Fibroblast of lung (primary cell): ENCODE measurements around the gene SUGCT. TPM values are rescaled to one million over a fixed set of nuclear protein-coding genes. Genes with fewer than 3 reads are reported as not detected.

Experiments
- DNase-seq, 2 donors: peaks; one replicate each; pipeline versions ENCODE4 v3.0.0 to v3.0.0-alpha.2; 2010; ENCODE audit warnings: low read depth in 2 of 2
- H2AFZ ChIP-seq: 2 replicates; pipeline ENCODE4 v1.5.1; 2012; ENCODE audit warnings: low read length, control low read depth, inconsistent platforms
- H3K27ac ChIP-seq: 2 replicates; pipeline ENCODE4 v1.5.1; 2011; ENCODE audit warnings: low read length, control low read depth; ENCODE audit not compliant: insufficient read depth
- H3K27me3 ChIP-seq: 2 replicates; pipeline ENCODE4 v1.5.1; 2011; ENCODE audit warnings: mild to moderate bottlenecking, low read length; ENCODE audit not compliant: control insufficient read depth, insufficient read depth
- H3K36me3 ChIP-seq: 2 replicates; pipeline ENCODE4 v1.5.1; 2011; ENCODE audit warnings: low read length; ENCODE audit not compliant: control insufficient read depth, insufficient read depth
- H3K4me1 ChIP-seq: 2 replicates; pipeline ENCODE4 v1.5.1; 2011; ENCODE audit warnings: low read length; ENCODE audit not compliant: control insufficient read depth, insufficient read depth; ENCODE audit errors: extremely low read depth
- H3K4me2 ChIP-seq: 2 replicates; pipeline ENCODE4 v1.5.1; 2011; ENCODE audit warnings: low read length, control low read depth; ENCODE audit not compliant: insufficient read depth; ENCODE audit errors: extremely low read depth
- H3K4me3 ChIP-seq, 4 experiments: fragments of 200-600 bp in 1 of 4; sonication (generic) in 1 of 4; replicated peaks in 1 of 4; 2 replicates each; pipeline ENCODE4 v1.5.1; 2011 to 2016; ENCODE audit warnings: low read length in 4 of 4, low read depth in 3 of 4, mild to moderate bottlenecking in 3 of 4, control low read depth in 2 of 4, inconsistent platforms in 1 of 4, mixed read lengths in 1 of 4; ENCODE audit not compliant: insufficient read depth in 1 of 4; ENCODE audit errors: control extremely low read depth in 1 of 4
- H3K79me2 ChIP-seq: 2 replicates; pipeline ENCODE4 v1.5.1; 2012; ENCODE audit warnings: mild to moderate bottlenecking, low read length, inconsistent platforms; ENCODE audit not compliant: control insufficient read depth, insufficient read depth
- H3K9ac ChIP-seq: 2 replicates; pipeline ENCODE4 v1.5.1; 2011; ENCODE audit warnings: mild to moderate bottlenecking, low read length, control low read depth; ENCODE audit not compliant: insufficient read depth
- H3K9me3 ChIP-seq: 2 replicates; pipeline ENCODE4 v1.5.1; 2012; ENCODE audit warnings: low read depth, low read length; ENCODE audit not compliant: control insufficient read depth, insufficient read depth
- H4K20me1 ChIP-seq: 2 replicates; pipeline ENCODE4 v1.5.1; 2011; ENCODE audit warnings: low read length; ENCODE audit not compliant: control insufficient read depth, insufficient read depth; ENCODE audit errors: extremely low read depth
- EZH2 ChIP-seq: IDR thresholded peaks from 2 replicates; pipeline ENCODE4 v1.5.1; 2012; ENCODE audit warnings: low read length, control low read depth, mild to moderate bottlenecking; ENCODE audit errors: missing control alignments
- polyA plus RNA-seq, 2 donors: library from polyadenylated mRNA; depleted of rRNA in 1 of 2; stranded (reverse) in 1 of 2; unstranded in 1 of 2; fragments of >200 nt; gene quantifications; 2 replicates each; pipeline ENCODE4 v1.2.1, GENCODE V29; 2011 to 2012; ENCODE audit warnings: missing spikeins in 1 of 2
- total RNA-seq: library from RNA; depleted of rRNA; stranded (reverse); fragments of >200 nt; gene quantifications from 2 replicates; pipeline ENCODE4 v1.2.1, GENCODE V29; 2014
- TF ChIP-seq, protein P1 (sequence below), 2 donors: IDR thresholded peaks in 1 of 2; conservative IDR thresholded peaks in 1 of 2; 1 replicate in 1 of 2; 2 replicates in 1 of 2; pipeline ENCODE4 v1.5.1; 2011 to 2012; ENCODE audit warnings: low read length in 2 of 2, control low read depth in 1 of 2, inconsistent platforms in 1 of 2, low read depth in 1 of 2, mild to moderate bottlenecking in 1 of 2

The SUGCT gene
- total and polyA plus RNA-seq, 2 donors (not counting 1 experiment from before 2014, with no cell fraction given): 8.4 to 16.5 TPM

DNA sequence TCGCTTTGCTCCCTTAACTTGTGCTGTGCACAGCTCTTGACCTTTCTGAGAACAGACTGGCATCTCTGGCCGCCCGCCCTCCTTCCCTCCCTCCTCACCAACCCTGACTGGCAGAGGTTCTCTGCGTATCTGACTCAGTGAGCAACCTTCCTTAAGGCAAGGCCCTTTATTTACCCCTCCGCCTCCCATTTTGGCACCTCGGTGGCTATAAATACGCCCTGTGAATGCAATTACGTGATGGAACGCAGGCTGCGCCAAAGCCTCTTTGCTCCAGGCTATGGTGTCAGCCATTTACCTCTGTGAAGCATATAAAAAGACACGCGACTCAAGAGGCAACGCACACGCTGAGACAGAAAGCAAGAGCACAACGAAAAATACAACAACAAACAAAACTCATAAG is 764.3 kb downstream of the SUGCT start:
- Histone ChIP-seq H4K20me1 (no peaks in the 10 kb centered on the region), H3K4me3 (no peak overlapping the region), H3K9me3 (no peaks in the 10 kb centered on the region), H3K4me2 (no peak overlapping the region), H3K79me2 (no peaks in the 10 kb centered on the region), H3K4me1 (no peaks in the 10 kb centered on the region), H2AFZ (no peak overlapping the region), H3K36me3 (no peaks in the 10 kb centered on the region), H3K27me3 (no peaks in the 10 kb centered on the region), H3K9ac (no peak overlapping the region), H3K27ac (no peak overlapping the region)
- TF ChIP-seq, protein P1, sequence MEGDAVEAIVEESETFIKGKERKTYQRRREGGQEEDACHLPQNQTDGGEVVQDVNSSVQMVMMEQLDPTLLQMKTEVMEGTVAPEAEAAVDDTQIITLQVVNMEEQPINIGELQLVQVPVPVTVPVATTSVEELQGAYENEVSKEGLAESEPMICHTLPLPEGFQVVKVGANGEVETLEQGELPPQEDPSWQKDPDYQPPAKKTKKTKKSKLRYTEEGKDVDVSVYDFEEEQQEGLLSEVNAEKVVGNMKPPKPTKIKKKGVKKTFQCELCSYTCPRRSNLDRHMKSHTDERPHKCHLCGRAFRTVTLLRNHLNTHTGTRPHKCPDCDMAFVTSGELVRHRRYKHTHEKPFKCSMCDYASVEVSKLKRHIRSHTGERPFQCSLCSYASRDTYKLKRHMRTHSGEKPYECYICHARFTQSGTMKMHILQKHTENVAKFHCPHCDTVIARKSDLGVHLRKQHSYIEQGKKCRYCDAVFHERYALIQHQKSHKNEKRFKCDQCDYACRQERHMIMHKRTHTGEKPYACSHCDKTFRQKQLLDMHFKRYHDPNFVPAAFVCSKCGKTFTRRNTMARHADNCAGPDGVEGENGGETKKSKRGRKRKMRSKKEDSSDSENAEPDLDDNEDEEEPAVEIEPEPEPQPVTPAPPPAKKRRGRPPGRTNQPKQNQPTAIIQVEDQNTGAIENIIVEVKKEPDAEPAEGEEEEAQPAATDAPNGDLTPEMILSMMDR (conservative IDR thresholded peaks at IDR 0.05 in 1 of 2, IDR thresholded peaks at IDR 0.05 in 1 of 2; ENCODE audit: low read depth in 1 of 2, low read length in 2 of 2): no peak
- no peak for TF ChIP-seq EZH2
- no peak for DNase-seq

DNA sequence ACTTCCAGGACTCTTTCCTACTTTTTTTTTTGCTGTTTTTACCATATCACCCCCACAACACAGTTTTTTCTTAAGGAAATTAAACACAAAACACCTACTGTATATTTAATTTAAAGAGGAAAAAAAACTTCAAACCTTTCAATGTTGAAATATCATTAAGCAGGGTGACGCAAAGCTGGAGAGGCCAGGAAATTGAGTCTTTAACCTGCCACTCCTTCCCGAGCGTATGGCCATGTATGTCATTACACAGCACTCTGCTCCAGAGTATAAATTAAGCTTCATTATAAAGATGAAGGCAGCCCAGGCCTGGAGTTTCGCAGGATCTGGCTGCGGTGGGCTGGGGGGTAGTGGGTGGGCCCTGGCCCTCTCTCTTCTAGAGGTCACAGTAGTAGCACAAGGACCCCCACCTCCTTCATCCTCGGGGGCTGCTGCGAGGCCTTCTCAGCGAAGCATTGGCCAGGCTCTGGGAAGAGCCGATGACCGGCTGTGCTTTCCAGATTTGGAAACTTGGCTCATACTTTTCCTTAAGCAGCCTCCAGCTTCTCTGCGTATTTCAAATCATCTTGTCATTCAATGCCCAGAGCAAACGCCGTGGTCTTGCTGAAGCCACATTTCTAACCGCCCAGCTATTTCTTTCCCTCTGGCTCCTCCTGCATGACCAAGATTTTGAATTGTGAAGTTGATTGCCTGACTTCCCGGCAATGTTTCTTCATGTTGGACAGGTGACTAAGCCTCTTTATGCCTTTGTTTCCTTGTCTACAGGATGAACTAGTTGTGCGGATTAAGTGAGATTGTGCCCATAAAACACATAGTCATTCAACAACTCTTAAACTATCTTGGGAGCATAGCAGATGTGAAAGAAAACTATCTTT is 765.1 kb downstream of the SUGCT start:
- Histone ChIP-seq H3K79me2 (no peaks in the 10 kb centered on the region), H2AFZ (no peak overlapping the region), H3K9me3 (no peaks in the 10 kb centered on the region), H3K9ac (no peak overlapping the region), H3K36me3 (no peaks in the 10 kb centered on the region), H4K20me1 (no peaks in the 10 kb centered on the region), H3K27ac (no peak overlapping the region), H3K4me1 (no peaks in the 10 kb centered on the region), H3K4me3 (no peak overlapping the region), H3K4me2 (no peak overlapping the region), H3K27me3 (no peaks in the 10 kb centered on the region)
- DNase-seq: peak in 1 of 2 donors; percentile 34
- TF ChIP-seq EZH2: no peak
- TF ChIP-seq, protein P1 (conservative IDR thresholded peaks at IDR 0.05 in 1 of 2, IDR thresholded peaks at IDR 0.05 in 1 of 2; ENCODE audit: low read depth in 1 of 2, low read length in 2 of 2): no peak

DNA sequence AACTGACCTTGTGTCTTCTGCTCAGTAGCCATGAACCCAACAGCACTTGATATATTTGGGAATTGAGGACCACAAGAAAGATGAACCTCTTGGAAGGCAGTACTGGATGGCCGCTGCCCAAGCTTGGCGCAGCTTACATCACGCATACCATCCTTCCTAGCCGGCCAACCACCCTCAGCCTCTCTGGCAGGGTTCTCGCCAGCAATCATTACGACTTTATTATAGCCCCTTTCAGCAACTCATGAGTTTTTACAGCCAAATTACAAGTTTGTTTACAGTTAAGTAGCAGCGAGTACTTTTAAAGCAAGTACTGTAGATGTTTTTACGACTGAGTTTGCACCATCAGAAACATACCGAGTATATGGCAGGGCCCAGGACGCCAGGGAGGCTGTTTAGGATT is 769.1 kb downstream of the SUGCT start:
- Histone ChIP-seq H2AFZ (no peak overlapping the region), H4K20me1 (no peaks in the 10 kb centered on the region), H3K4me2 (no peak overlapping the region)

More for the DNA sequence above, 769.1 kb downstream of the SUGCT start:
- H3K9ac ChIP-seq: no peak overlapping the region
- no peak for DNase-seq
- H3K27ac ChIP-seq: no peak overlapping the region
- no peaks in the 10 kb centered on the region for H3K36me3 ChIP-seq
- no peak overlapping the region for H3K4me3 ChIP-seq
- no peaks in the 10 kb centered on the region for H3K4me1 ChIP-seq
- H3K79me2 ChIP-seq: no peaks in the 10 kb centered on the region
- no peaks in the 10 kb centered on the region for H3K9me3 ChIP-seq
- no peaks in the 10 kb centered on the region for H3K27me3 ChIP-seq
- no peak for TF ChIP-seq EZH2
- TF ChIP-seq, protein P1 (conservative IDR thresholded peaks at IDR 0.05 in 1 of 2, IDR thresholded peaks at IDR 0.05 in 1 of 2; ENCODE audit: low read depth in 1 of 2, low read length in 2 of 2): no peak
